ENCODE results near the gene HRAS. TPM values are rescaled to one million over a fixed set of nuclear protein-coding genes. Genes with fewer than 3 reads are reported as not detected.

The HRAS gene
- total RNA-seq, 2 donors from 2014 or later = 31.7 to 48.1 TPM

DNA sequence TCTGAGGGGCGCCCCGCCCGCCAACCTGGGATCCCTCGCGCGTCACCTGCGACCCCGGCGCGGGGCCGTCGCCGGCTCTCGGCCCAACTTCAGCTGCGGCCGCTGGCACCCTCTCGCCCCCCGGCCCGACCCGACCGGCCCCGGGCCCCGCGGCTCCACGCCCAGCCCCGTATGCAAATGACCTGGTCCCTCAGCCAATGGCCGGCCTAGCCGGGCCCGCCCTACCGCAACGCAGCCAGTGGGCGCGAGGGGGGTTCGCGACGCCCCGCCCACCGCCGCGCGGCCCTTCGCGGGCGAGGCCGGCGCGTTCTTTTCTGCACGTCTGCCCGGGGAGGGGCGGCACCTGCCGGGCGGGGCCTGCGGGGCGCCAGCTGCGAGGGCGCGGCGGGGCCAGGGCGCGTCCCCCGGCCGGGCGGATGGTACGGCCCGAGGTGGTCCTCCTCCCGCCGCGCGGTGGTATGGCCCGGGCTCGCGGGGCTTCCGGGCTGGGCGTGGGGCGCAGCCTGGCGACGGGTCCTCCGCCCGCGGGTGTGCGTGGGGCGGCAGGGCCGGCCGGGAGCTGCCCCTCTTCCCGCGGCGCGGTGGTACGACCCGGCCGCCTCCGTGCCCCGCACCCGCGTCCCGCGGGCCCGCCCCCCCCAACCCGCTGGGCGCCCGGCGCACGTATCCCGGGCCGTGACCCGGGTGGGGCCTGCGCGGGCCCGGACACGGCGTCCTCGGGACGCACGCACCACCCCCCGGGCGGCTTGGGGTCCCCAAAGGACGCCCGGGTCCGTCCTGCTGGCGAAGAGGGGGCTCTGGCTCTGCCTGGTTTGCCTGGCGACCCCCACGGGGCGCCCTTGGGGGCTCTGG is 33.2 kb upstream of the HRAS start:
- no peaks in the 10 kb centered on the region for H3K36me3 ChIP-seq
- H3K4me3 ChIP-seq = peak overlapping the region; percentile 60 to 74
- TF ChIP-seq, protein P1, sequence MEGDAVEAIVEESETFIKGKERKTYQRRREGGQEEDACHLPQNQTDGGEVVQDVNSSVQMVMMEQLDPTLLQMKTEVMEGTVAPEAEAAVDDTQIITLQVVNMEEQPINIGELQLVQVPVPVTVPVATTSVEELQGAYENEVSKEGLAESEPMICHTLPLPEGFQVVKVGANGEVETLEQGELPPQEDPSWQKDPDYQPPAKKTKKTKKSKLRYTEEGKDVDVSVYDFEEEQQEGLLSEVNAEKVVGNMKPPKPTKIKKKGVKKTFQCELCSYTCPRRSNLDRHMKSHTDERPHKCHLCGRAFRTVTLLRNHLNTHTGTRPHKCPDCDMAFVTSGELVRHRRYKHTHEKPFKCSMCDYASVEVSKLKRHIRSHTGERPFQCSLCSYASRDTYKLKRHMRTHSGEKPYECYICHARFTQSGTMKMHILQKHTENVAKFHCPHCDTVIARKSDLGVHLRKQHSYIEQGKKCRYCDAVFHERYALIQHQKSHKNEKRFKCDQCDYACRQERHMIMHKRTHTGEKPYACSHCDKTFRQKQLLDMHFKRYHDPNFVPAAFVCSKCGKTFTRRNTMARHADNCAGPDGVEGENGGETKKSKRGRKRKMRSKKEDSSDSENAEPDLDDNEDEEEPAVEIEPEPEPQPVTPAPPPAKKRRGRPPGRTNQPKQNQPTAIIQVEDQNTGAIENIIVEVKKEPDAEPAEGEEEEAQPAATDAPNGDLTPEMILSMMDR (IDR thresholded peaks at IDR 0.05) = no peak
- peak; percentile 96 for DNase-seq (ENCODE audit: low spot score)
- H3K9me3 ChIP-seq = no peaks in the 10 kb centered on the region
- no peaks in the 10 kb centered on the region for H3K27me3 ChIP-seq
- peak overlapping the region; percentile 93 to 94 for H3K27ac ChIP-seq
- peaks cover 0 to 24% of the 10 kb centered on the region in 2 donors for H3K4me1 ChIP-seq

DNA sequence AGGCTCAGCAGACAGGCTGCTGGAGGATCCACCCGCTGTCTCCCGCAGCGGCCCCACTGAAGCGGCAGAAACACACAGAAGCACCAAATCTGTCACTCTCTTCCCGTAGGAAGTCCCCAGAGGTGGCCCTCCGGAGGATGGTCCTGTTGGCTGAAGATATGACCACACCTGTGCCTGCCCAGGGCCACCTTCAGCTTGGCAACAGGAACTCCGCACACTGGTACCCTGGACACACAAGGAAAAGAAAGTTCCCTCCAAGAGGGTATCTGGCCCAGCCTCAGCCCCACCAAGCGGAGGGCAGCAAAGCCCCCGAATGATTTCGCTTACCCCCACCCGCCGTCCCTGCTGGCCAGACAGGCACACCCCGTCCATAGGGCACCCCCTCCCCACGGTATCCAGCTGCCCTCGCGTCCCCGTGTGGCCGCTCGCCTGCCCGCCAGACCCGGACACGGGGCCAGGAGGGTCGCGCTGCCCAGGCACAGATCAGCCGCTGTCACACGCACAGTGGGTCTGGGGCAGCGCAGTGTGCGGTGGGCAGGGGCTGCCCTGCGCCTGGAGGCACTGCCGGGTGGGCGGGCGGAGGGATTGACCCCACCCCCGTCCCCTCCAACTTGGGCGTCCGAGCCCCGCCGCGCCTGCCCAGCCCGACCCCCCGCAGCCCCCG is 32.4 kb upstream of the HRAS start:
- TF ChIP-seq, protein P1 (IDR thresholded peaks at IDR 0.05) = no peak
- Histone ChIP-seq H3K27ac (peak overlapping the region; percentile 93 to 94), H3K9me3 (no peaks in the 10 kb centered on the region), H3K4me3 (peak overlapping the region; percentile 42 to 74), H3K4me1 (peaks cover 0 to 24% of the 10 kb centered on the region in 2 donors), H3K27me3 (no peaks in the 10 kb centered on the region), H3K36me3 (no peaks in the 10 kb centered on the region)
- no peak for DNase-seq (ENCODE audit: low spot score)

DNA sequence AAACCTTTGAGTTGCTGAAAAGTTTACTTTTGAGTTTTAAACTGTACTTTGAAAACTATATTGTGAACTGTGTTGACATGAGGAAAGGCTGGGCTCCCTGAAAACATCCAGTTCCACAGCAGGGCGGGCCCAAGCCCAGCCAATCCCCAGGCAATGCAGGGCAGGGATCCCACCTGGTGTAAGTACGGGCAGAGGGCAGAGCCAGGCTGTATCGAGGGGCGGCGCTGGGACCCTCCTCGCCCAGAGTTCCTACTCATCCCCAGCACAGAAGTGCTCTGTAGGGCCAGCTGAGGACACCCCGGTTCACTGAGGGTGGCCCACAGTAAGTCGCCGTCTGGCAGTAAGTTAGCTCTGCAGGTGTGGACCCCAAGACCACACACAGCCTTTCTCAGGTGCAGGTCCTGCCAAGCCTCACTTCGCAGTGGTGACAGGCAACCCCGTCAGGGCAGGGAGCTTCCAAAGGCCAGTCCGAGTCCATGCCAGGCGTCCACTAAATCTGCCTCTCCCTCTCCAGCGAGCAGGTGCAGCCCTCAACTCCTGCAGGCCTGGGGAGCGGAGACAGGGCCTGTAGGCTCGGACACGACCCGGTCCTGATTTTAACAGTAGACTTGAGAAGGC is 31.7 kb upstream of the HRAS start:
- no peaks in the 10 kb centered on the region for H3K9me3 ChIP-seq
- H3K36me3 ChIP-seq = no peaks in the 10 kb centered on the region
- no peaks in the 10 kb centered on the region for H3K27me3 ChIP-seq
- H3K27ac ChIP-seq = peak overlapping the region in 1 of 2 donors; percentile 93
- DNase-seq (ENCODE audit: low spot score) = no peak
- TF ChIP-seq, protein P1 (IDR thresholded peaks at IDR 0.05) = no peak
- H3K4me3 ChIP-seq = peak overlapping the region in 1 of 2 donors; percentile 74
- peaks cover 0 to 24% of the 10 kb centered on the region in 2 donors for H3K4me1 ChIP-seq

DNA sequence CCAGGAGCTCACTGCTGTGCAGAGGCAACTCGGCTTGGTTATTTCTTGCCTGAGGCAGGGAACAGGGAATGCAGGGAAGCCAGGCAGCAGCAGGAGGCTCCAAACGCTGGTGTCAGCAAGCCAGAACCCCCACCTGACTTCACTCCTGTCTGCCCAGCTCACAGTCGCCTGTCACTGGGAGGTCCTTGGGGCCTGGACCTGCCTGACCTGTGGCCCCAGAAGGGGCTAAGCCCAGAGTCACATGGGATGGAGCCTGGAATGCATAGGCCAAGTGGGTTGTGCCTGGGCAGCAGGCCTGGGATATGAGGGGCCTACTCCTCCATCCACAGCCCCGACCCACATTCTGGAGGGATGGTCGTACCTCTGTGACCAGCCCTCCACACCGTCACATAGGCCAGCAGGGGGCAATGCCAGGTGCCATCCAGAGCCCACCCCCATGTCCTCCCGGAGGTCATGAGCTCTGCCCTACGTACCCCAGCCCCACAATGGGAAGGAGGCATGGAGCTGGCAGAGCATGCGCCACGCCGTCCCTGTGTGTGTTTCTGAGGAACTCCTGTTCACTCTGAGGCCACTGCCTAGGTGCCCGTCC is 30.6 kb upstream of the HRAS start:
- TF ChIP-seq, protein P1 (IDR thresholded peaks at IDR 0.05) = no peak
- Histone ChIP-seq H3K9me3 (no peaks in the 10 kb centered on the region), H3K4me3 (no peak overlapping the region), H3K4me1 (peaks cover 0 to 34% of the 10 kb centered on the region in 2 donors), H3K36me3 (no peaks in the 10 kb centered on the region), H3K27me3 (no peaks in the 10 kb centered on the region), H3K27ac (no peak overlapping the region)
- no peak for DNase-seq (ENCODE audit: low spot score)

- no peaks in the 10 kb centered on the region for H3K9me3 ChIP-seq
- DNase-seq (ENCODE audit: low spot score) = no peak
Observed at GRCh38 chr11:563812-564578, 28.6 kb upstream of the HRAS start.

More at GRCh38 chr11:563812-564578, 28.6 kb upstream of the HRAS start:
- H3K4me3 ChIP-seq = no peak overlapping the region
- H3K27ac ChIP-seq = no peak overlapping the region
- no peaks in the 10 kb centered on the region for H3K27me3 ChIP-seq
- TF ChIP-seq, protein P1 (IDR thresholded peaks at IDR 0.05) = no peak
- no peaks in the 10 kb centered on the region for H3K36me3 ChIP-seq
- peaks cover 0 to 31% of the 10 kb centered on the region in 2 donors for H3K4me1 ChIP-seq

Measured in right atrium auricular region (tissue), 2 donors.